ENCODE measurements around the gene TIA1. TPM values are rescaled to one million over a fixed set of nuclear protein-coding genes. Genes with fewer than 3 reads are reported as not detected.

The TIA1 gene
- total RNA-seq, 4 donors from 2014 or later, result 45.1 to 134 (median 78.0) TPM

GRCh38 chr2:70255637-70256314, 7.3 kb upstream of the TIA1 start:
- H3K4me1 ChIP-seq, result peaks cover 2 to 29% (median 12%) of the 10 kb centered on the region in 3 donors
- no peaks in the 10 kb centered on the region for H3K27me3 ChIP-seq
- WGBS, 2 donors (ENCODE audit: low coverage in 1 of 2), result 91 to 95% methylated on average over 6 to 8 of the region's 8 CpGs
- no peaks in the 10 kb centered on the region for H3K9me3 ChIP-seq
- TF ChIP-seq EP300 (IDR thresholded peaks at IDR 0.05), result no peak
- no peak for TF ChIP-seq POLR2AphosphoS5 (IDR thresholded peaks at IDR 0.05)
- no peak for TF ChIP-seq CTCF (IDR thresholded peaks at IDR 0.05)
- H3K27ac ChIP-seq, result no peak overlapping the region
- ATAC-seq, result no peak
- H3K36me3 ChIP-seq, result peaks cover 0 to 6% of the 10 kb centered on the region in 2 donors
- H3K4me3 ChIP-seq, result no peak overlapping the region

GRCh38 chr2:70250434-70250833, 2.0 kb upstream of the TIA1 start:
- no peak overlapping the region for H3K4me3 ChIP-seq
- H3K27me3 ChIP-seq, result no peaks in the 10 kb centered on the region
- H3K36me3 ChIP-seq, result no peaks in the 10 kb centered on the region
- H3K9me3 ChIP-seq, result no peaks in the 10 kb centered on the region
- peaks cover 0 to 22% (median 0%) of the 10 kb centered on the region in 3 donors for H3K4me1 ChIP-seq
- 41 to 42% methylated on average over 11 to 16 of the region's 16 CpGs for WGBS, 2 donors (ENCODE audit: low coverage in 1 of 2)
- H3K27ac ChIP-seq, result no peak overlapping the region
- TF ChIP-seq POLR2A (IDR thresholded peaks at IDR 0.05) (no peak), POLR2AphosphoS5 (IDR thresholded peaks at IDR 0.05) (no peak), EP300 (IDR thresholded peaks at IDR 0.05) (no peak), CTCF (IDR thresholded peaks at IDR 0.05) (no peak)
- no peak for ATAC-seq

GRCh38 chr2:70247364-70248180, 856 bp downstream of the TIA1 start:
- Histone ChIP-seq H3K36me3 (no peaks in the 10 kb centered on the region), H3K27ac (peak overlapping the region; percentile 88 to 97 (median 94)), H3K4me3 (peak overlapping the region; percentile 80), H3K9me3 (no peaks in the 10 kb centered on the region), H3K4me1 (peaks cover 0 to 51% (median 0%) of the 10 kb centered on the region in 3 donors), H3K27me3 (no peaks in the 10 kb centered on the region)
- WGBS, 2 donors (ENCODE audit: low coverage in 1 of 2), result 0% methylated on average over 19 to 20 of the region's 20 CpGs
- TF ChIP-seq POLR2A (IDR thresholded peaks at IDR 0.05) (no peak), EP300 (IDR thresholded peaks at IDR 0.05) (no peak), CTCF (IDR thresholded peaks at IDR 0.05) (no peak), POLR2AphosphoS5 (IDR thresholded peaks at IDR 0.05) (no peak)
- no peak for ATAC-seq

- Histone ChIP-seq H3K4me1 (peaks cover 0 to 55% (median 0%) of the 10 kb centered on the region in 3 donors), H3K4me3 (no peak overlapping the region), H3K27ac (no peak overlapping the region), H3K27me3 (no peaks in the 10 kb centered on the region), H3K9me3 (no peaks in the 10 kb centered on the region), H3K36me3 (peaks cover 0 to 13% of the 10 kb centered on the region in 2 donors)
- no peak for ATAC-seq
- no peak for TF ChIP-seq POLR2A (IDR thresholded peaks at IDR 0.05)
- no peak for TF ChIP-seq POLR2AphosphoS5 (IDR thresholded peaks at IDR 0.05)
- 71 to 76% methylated on average over 5 of the region's 5 CpGs for WGBS, 2 donors (ENCODE audit: low coverage in 1 of 2)
These were observed 4.4 kb downstream of the TIA1 start for GRCh38 chr2:70243806-70244584.

- TF ChIP-seq CTCF (IDR thresholded peaks at IDR 0.05) (no peak), POLR2A (IDR thresholded peaks at IDR 0.05) (no peak), EP300 (IDR thresholded peaks at IDR 0.05) (no peak), POLR2AphosphoS5 (IDR thresholded peaks at IDR 0.05) (no peak)
- WGBS, 2 donors (ENCODE audit: low coverage in 1 of 2), result 81 to 88% methylated on average over 4 of the region's 4 CpGs
These were observed 5.9 kb downstream of the TIA1 start for GRCh38 chr2:70242552-70242951.

More at GRCh38 chr2:70242552-70242951, 5.9 kb downstream of the TIA1 start:
- no peaks in the 10 kb centered on the region for H3K9me3 ChIP-seq
- no peak for ATAC-seq
- H3K4me1 ChIP-seq, result peaks cover 0 to 55% (median 0%) of the 10 kb centered on the region in 3 donors
- no peak overlapping the region for H3K4me3 ChIP-seq
- H3K27ac ChIP-seq, result no peak overlapping the region
- H3K36me3 ChIP-seq, result peaks cover 0 to 15% of the 10 kb centered on the region in 2 donors
- no peaks in the 10 kb centered on the region for H3K27me3 ChIP-seq
